OCI-LY3 (cell line): ENCODE measurements around the gene ST6GALNAC5.

Experiments used
- EZH2phosphoT487 ChIP-seq: fragments of 200-600 bp; shearing (Covaris generic); IDR thresholded peaks from 2 replicates; pipeline ENCODE4 v1.6.1; 2018; ENCODE audit warnings: antibody characterized with exemption, mixed run types, low read depth
- TF ChIP-seq, protein P1 (sequence below): fragments of 200-600, 300-600 bp; sonication (generic); IDR thresholded peaks from 2 replicates; pipeline ENCODE4 v1.5.1; 2014; ENCODE audit warnings: antibody characterized with exemption, low read length, low read depth

DNA sequence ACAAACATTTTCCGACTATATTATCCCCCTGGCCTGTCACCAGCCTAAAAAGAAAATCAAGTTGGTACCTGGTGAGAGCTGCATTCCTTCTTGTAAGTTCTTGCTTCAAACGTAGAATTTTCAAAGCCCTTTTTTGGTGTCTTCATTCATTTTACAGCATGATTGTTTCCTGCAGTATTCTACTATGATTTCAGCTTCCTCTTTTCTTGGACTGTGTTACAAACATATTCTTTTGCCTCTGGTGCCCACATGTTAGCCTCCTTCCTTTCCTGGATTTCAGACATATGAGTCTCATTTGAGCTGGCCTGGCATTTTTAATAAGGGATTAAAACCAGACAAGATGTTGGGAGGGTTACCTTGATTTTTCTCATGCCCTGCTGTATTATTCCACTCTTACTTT lies 209.5 kb downstream of the ST6GALNAC5 start:
- TF ChIP-seq, protein P1, sequence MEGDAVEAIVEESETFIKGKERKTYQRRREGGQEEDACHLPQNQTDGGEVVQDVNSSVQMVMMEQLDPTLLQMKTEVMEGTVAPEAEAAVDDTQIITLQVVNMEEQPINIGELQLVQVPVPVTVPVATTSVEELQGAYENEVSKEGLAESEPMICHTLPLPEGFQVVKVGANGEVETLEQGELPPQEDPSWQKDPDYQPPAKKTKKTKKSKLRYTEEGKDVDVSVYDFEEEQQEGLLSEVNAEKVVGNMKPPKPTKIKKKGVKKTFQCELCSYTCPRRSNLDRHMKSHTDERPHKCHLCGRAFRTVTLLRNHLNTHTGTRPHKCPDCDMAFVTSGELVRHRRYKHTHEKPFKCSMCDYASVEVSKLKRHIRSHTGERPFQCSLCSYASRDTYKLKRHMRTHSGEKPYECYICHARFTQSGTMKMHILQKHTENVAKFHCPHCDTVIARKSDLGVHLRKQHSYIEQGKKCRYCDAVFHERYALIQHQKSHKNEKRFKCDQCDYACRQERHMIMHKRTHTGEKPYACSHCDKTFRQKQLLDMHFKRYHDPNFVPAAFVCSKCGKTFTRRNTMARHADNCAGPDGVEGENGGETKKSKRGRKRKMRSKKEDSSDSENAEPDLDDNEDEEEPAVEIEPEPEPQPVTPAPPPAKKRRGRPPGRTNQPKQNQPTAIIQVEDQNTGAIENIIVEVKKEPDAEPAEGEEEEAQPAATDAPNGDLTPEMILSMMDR = no peak
- no peak for TF ChIP-seq EZH2phosphoT487
